PFSK-1 (cell line): ENCODE results near the gene SERPINH1.

Experiments
- POLR2AphosphoS5 ChIP-seq: IDR thresholded peaks from 2 replicates; pipeline ENCODE4 v1.6.1; 2012; ENCODE audit warnings: low read depth, mild to moderate bottlenecking, control low read depth, low read length, moderate library complexity
- TAF1 ChIP-seq: IDR thresholded peaks from 2 replicates; pipeline ENCODE4 v1.6.1; 2012; ENCODE audit warnings: low read length, control low read depth, borderline replicate concordance; ENCODE audit not compliant: insufficient read depth

DNA sequence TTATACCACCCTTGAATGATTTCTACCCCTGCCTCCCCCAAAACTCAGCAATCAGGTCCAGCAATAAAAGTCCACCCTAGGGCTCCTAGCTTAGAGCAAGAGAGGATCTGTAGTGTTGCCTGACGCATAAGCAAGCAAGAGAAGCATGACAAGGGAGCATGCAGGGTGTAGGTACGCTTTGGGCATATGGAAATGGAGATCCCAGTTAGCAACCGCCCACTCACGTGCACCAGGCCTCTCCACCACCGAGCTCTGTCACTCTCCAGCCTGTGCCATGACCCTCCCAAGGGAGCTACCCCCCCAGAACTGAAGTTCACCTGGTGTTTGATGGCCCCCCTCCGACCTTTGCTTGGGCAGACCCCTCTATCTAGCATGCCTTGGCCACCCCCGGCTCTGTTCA lies 39.4 kb downstream of the SERPINH1 start:
- TF ChIP-seq POLR2AphosphoS5 (no peak), TAF1 (no peak)
